Measurements from ENCODE around the gene NUMBL. TPM values are rescaled to one million over a fixed set of nuclear protein-coding genes. Genes with fewer than 3 reads are reported as not detected.

NUMBL gene
- total and polyA plus RNA-seq, 9 of the 15 experiments (the other 6 are each of a cell fraction or from before 2014, with no cell fraction given) = 0.39 to 38.6 (median 6.6) TPM

- no peak for TF ChIP-seq ZNF280B (CRISPR knock-in tag; IDR thresholded peaks at IDR 0.05)
- TF ChIP-seq ZNF212 (CRISPR knock-in tag; IDR thresholded peaks at IDR 0.05) = no peak
- peak; percentile 89; the same call in 1 of the 2 replicates for TF ChIP-seq TARDBP (IDR thresholded peaks at IDR 0.05)
- no peak for TF ChIP-seq ARHGAP35 (IDR thresholded peaks at IDR 0.05; ENCODE audit: partially characterized antibody)
- peak; percentile 60 for TF ChIP-seq KDM5B (IDR thresholded peaks at IDR 0.05; ENCODE audit: insufficient replicate concordance, low read depth, low read length)
- TF ChIP-seq ZNF280A (IDR thresholded peaks at IDR 0.05; ENCODE audit: low read depth, partially characterized antibody) = no peak
- no peak for TF ChIP-seq PHB (CRISPR knock-in tag; IDR thresholded peaks at IDR 0.05)
- no peak for TF ChIP-seq ZNF133 (CRISPR knock-in tag; IDR thresholded peaks at IDR 0.05)
- no peak for TF ChIP-seq ZNF584 (CRISPR knock-in tag; IDR thresholded peaks at IDR 0.05; ENCODE audit: low read depth)
- TF ChIP-seq MECOM (CRISPR knock-in tag; IDR thresholded peaks at IDR 0.05) = no peak
- TF ChIP-seq ZNF77 (CRISPR knock-in tag; IDR thresholded peaks at IDR 0.05) = no peak
- peak; percentile 56 for TF ChIP-seq CBFA2T3 (IDR thresholded peaks at IDR 0.05)
- TF ChIP-seq PHB2 (IDR thresholded peaks at IDR 0.05; ENCODE audit: low read depth) = no peak
- TF ChIP-seq ZNF23 (CRISPR knock-in tag; IDR thresholded peaks at IDR 0.05) = no peak
- no peak for TF ChIP-seq GTF3C2 (IDR thresholded peaks at IDR 0.05; ENCODE audit: borderline replicate concordance, extremely low read depth, insufficient read length)
- no peak for TF ChIP-seq MTF1 (CRISPR knock-in tag; IDR thresholded peaks at IDR 0.05; ENCODE audit: borderline replicate concordance)
- no peak; the same call in 1 of the 2 replicates for TF ChIP-seq ZBTB9 (CRISPR knock-in tag; IDR thresholded peaks at IDR 0.05)
- TF ChIP-seq KLF6 (CRISPR knock-in tag; IDR thresholded peaks at IDR 0.05; ENCODE audit: borderline replicate concordance) = no peak
- TF ChIP-seq ZNF780A (CRISPR knock-in tag; IDR thresholded peaks at IDR 0.05) = no peak
- TF ChIP-seq MCM7 (IDR thresholded peaks at IDR 0.05) = no peak
- TF ChIP-seq FOXA1 (IDR thresholded peaks at IDR 0.05; ENCODE audit: borderline replicate concordance) = no peak
- no peak for TF ChIP-seq ZNF79 (CRISPR knock-in tag; IDR thresholded peaks at IDR 0.05; ENCODE audit: low read depth)
- TF ChIP-seq MYNN (IDR thresholded peaks at IDR 0.05) = 0 out of 2 replicates have a peak, but pooled peaks have one; percentile 7
- no peak for TF ChIP-seq MYNN (CRISPR knock-in tag; IDR thresholded peaks at IDR 0.05)
These were observed 27.3 kb downstream of the NUMBL start (continued) for GRCh38 chr19:40662925-40663694.

Data from K562 (cell line).